MM.1S (cell line): ENCODE data around the gene DCUN1D4.

Experiments used
- DNase-seq: peaks from one replicate; pipeline ENCODE4 v3.0.0-alpha.2; 2015
- H2AFZ ChIP-seq: fragments of 300-600 bp; sonication (generic); 2 replicates; pipeline ENCODE4 v1.6.0; 2016; ENCODE audit warnings: antibody characterized with exemption, low read length
- H3F3A ChIP-seq: fragments of 300-600 bp; sonication (generic); 2 replicates; pipeline ENCODE4 v1.6.1; 2016; ENCODE audit warnings: mild to moderate bottlenecking, antibody characterized with exemption, low read length, moderate library complexity, mixed read lengths; ENCODE audit not compliant: insufficient read depth
- H3K27ac ChIP-seq: fragments of 300-600 bp; sonication (generic); 2 replicates; pipeline ENCODE4 v1.5.1; 2016; ENCODE audit warnings: mild to moderate bottlenecking, low read length
- H3K27me3 ChIP-seq: fragments of 300-600 bp; sonication (generic); replicated peaks from 2 replicates; pipeline ENCODE4 v1.6.0; 2016; ENCODE audit warnings: low read length; ENCODE audit not compliant: insufficient read depth
- H3K36me3 ChIP-seq: fragments of 300-600 bp; sonication (generic); replicated peaks from 2 replicates; pipeline ENCODE4 v1.6.1; 2016; ENCODE audit warnings: mild to moderate bottlenecking, low read length, mixed read lengths; ENCODE audit not compliant: insufficient read depth
- H3K4me1 ChIP-seq: fragments of 300-600 bp; sonication (generic); 2 replicates; pipeline ENCODE4 v1.6.1; 2016; ENCODE audit warnings: low read length, mixed read lengths
- H3K4me2 ChIP-seq: fragments of 300-600 bp; sonication (generic); 2 replicates; pipeline ENCODE4 v1.6.0; 2016; ENCODE audit warnings: low read depth, low read length
- H3K4me3 ChIP-seq: fragments of 300-600 bp; sonication (generic); 2 replicates; pipeline ENCODE4 v1.5.1; 2016; ENCODE audit warnings: low read length, mixed read lengths
- H3K79me2 ChIP-seq: fragments of 300-600 bp; sonication (generic); 2 replicates; pipeline ENCODE4 v1.6.1; 2016; ENCODE audit warnings: mixed run types, low read length, mixed read lengths
- H3K9ac ChIP-seq: fragments of 300-600 bp; sonication (generic); 2 replicates; pipeline ENCODE4 v1.6.1; 2016; ENCODE audit warnings: low read length, mixed read lengths
- H3K9me2 ChIP-seq: fragments of 300-600 bp; sonication (generic); replicated peaks from 2 replicates; pipeline ENCODE4 v1.6.1; 2016; ENCODE audit warnings: mild to moderate bottlenecking, low read length, mixed read lengths; ENCODE audit not compliant: insufficient read depth
- H3K9me3 ChIP-seq: fragments of 300-600 bp; sonication (generic); replicated peaks from 2 replicates; pipeline ENCODE4 v1.6.1; 2016; ENCODE audit warnings: mild to moderate bottlenecking, low read length, mixed read lengths; ENCODE audit not compliant: insufficient read depth
- H4K20me1 ChIP-seq: fragments of 300-600 bp; sonication (generic); 2 replicates; pipeline ENCODE4 v1.6.1; 2016; ENCODE audit warnings: mild to moderate bottlenecking, low read length, moderate library complexity, mixed read lengths; ENCODE audit not compliant: insufficient read depth
- CTCF ChIP-seq: fragments of 300-600 bp; sonication (generic); IDR thresholded peaks from 2 replicates; pipeline ENCODE4 v1.5.1; 2016; ENCODE audit warnings: antibody characterized with exemption, low read length, mixed read lengths
- EZH2 ChIP-seq: fragments of 300-600 bp; sonication (generic); optimal IDR thresholded peaks from 2 replicates; pipeline ENCODE3; 2017; ENCODE audit warnings: low read depth, mild to moderate bottlenecking, antibody characterized with exemption, low read length, mixed read lengths
- EZH2phosphoT487 ChIP-seq: fragments of 300-600 bp; sonication (generic); IDR thresholded peaks from 2 replicates; pipeline ENCODE4 v1.6.1; 2018; ENCODE audit warnings: antibody characterized with exemption, low read length

The DCUN1D4 gene

DNA sequence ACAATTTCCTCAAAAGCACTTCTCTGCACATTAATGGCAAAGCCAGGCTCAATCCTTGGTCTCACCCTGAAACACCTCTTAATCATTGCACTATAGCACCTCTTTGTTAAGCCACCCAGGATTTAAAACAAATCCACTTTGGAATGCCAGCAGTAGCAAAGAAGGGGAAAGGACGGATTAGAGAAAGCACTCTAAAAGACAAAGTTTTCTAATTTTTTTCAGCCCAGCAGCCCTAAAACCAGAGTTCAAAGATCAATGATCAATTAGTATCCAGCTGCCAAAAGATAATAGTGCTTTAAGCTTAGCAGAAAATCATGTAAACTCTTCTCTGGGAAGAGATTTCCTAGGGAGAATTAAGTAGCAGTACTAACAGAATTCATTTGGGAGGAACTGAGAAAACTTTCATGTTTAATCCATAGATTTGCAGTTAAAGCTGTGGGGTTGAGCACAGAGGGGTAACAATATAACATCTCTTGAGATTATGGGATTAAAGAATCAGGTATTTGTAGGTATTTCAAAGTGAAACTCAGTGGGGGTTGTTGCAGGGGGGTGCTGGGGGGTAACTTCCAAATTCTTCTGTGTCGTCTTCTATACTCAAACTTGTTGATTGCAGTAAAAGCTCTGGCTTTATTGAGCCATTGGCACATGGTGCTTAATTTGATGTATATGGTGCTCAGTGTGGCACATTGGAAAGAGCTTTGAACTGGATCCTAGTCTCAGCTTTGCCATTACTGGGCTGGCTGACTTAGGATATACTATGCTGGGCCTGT, 115.4 kb downstream of the DCUN1D4 start:
- H3K9ac ChIP-seq: no peak overlapping the region
- H3K79me2 ChIP-seq: no peaks in the 10 kb centered on the region
- no peaks in the 10 kb centered on the region for H3F3A ChIP-seq
- H3K4me2 ChIP-seq: no peak overlapping the region
- TF ChIP-seq CTCF (no peak), EZH2 (no peak), EZH2phosphoT487 (no peak)
- H4K20me1 ChIP-seq: no peaks in the 10 kb centered on the region
- no peak overlapping the region for H3K27ac ChIP-seq
- no peaks in the 10 kb centered on the region for H3K9me2 ChIP-seq
- H3K4me1 ChIP-seq: no peaks in the 10 kb centered on the region; the same call in 1 of the 2 replicates
- H3K9me3 ChIP-seq: no peaks in the 10 kb centered on the region
- no peak overlapping the region for H3K4me3 ChIP-seq
- DNase-seq: no peak
- H3K27me3 ChIP-seq: no peaks in the 10 kb centered on the region
- no peak overlapping the region for H2AFZ ChIP-seq
- no peaks in the 10 kb centered on the region for H3K36me3 ChIP-seq

- H2AFZ ChIP-seq: no peak overlapping the region
- no peak overlapping the region for H3K27ac ChIP-seq
- H3K36me3 ChIP-seq: no peaks in the 10 kb centered on the region
- H3K27me3 ChIP-seq: no peaks in the 10 kb centered on the region
- DNase-seq: no peak
- H3K9me3 ChIP-seq: no peaks in the 10 kb centered on the region
- no peaks in the 10 kb centered on the region for H3K79me2 ChIP-seq
- H3K4me1 ChIP-seq: no peaks in the 10 kb centered on the region; the same call in 1 of the 2 replicates
- H3K4me3 ChIP-seq: no peak overlapping the region
- H3K9me2 ChIP-seq: no peaks in the 10 kb centered on the region
- H3F3A ChIP-seq: no peaks in the 10 kb centered on the region
- no peaks in the 10 kb centered on the region for H4K20me1 ChIP-seq
- TF ChIP-seq EZH2phosphoT487 (no peak), CTCF (no peak), EZH2 (no peak)
- no peak overlapping the region for H3K4me2 ChIP-seq
- H3K9ac ChIP-seq: no peak overlapping the region
These were observed 117.5 kb downstream of the DCUN1D4 start for GRCh38 chr4:51960486-51960885.

- Histone ChIP-seq H3K36me3 (no peaks in the 10 kb centered on the region), H3K79me2 (no peaks in the 10 kb centered on the region), H4K20me1 (no peaks in the 10 kb centered on the region), H3K4me1 (no peaks in the 10 kb centered on the region; the same call in 1 of the 2 replicates), H2AFZ (no peak overlapping the region), H3F3A (no peaks in the 10 kb centered on the region), H3K9me3 (no peaks in the 10 kb centered on the region), H3K9ac (no peak overlapping the region), H3K4me3 (no peak overlapping the region), H3K27ac (no peak overlapping the region), H3K9me2 (no peaks in the 10 kb centered on the region), H3K4me2 (no peak overlapping the region), H3K27me3 (no peaks in the 10 kb centered on the region)
- no peak for TF ChIP-seq EZH2phosphoT487
- no peak for TF ChIP-seq CTCF
- TF ChIP-seq EZH2: no peak
- no peak for DNase-seq
These were observed 121.0 kb downstream of the DCUN1D4 start for GRCh38 chr4:51963841-51964517.
